Loucy (cell line): ENCODE results near the gene IRF2BPL.

ENCODE experiments used
- H2AFZ ChIP-seq: fragments of 200-600 bp; sonication (generic); 2 replicates; pipeline ENCODE4 v1.6.0; 2016; ENCODE audit warnings: antibody characterized with exemption, mild to moderate bottlenecking, low read length, moderate library complexity
- H3F3A ChIP-seq: fragments of 200-600 bp; 2 replicates; pipeline ENCODE4 v1.6.0; 2016; ENCODE audit warnings: antibody characterized with exemption, low read depth, mild to moderate bottlenecking
- H3K27me3 ChIP-seq: fragments of 200-600 bp; sonication (generic); 2 replicates; pipeline ENCODE4 v1.6.1; 2014; ENCODE audit warnings: low read length, mild to moderate bottlenecking; ENCODE audit not compliant: insufficient read depth, poor library complexity, severe bottlenecking
- H3K36me3 ChIP-seq: fragments of 200-600 bp; sonication (generic); 2 replicates; pipeline ENCODE4 v1.6.1; 2016; ENCODE audit warnings: low read length; ENCODE audit not compliant: insufficient read depth
- H3K4me1 ChIP-seq: fragments of 200-600 bp; sonication (generic); 2 replicates; pipeline ENCODE4 v1.5.1; 2014; ENCODE audit warnings: low read length, mild to moderate bottlenecking; ENCODE audit not compliant: insufficient read depth, poor library complexity, severe bottlenecking
- H3K4me2 ChIP-seq: fragments of 200-600 bp; sonication (generic); 2 replicates; pipeline ENCODE4 v1.6.0; 2014; ENCODE audit warnings: antibody characterized with exemption, low read length, low read depth, mild to moderate bottlenecking; ENCODE audit not compliant: poor library complexity, severe bottlenecking
- H3K4me3 ChIP-seq: fragments of 200-600 bp; sonication (generic); 2 replicates; pipeline ENCODE4 v1.5.1; 2014; ENCODE audit warnings: low read length, mild to moderate bottlenecking, mixed read lengths; ENCODE audit not compliant: poor library complexity, severe bottlenecking
- H3K79me2 ChIP-seq: fragments of 200-600 bp; sonication (generic); 2 replicates; pipeline ENCODE4 v1.6.1; 2014; ENCODE audit warnings: low read length; ENCODE audit not compliant: insufficient read depth
- H3K9ac ChIP-seq: fragments of 200-600 bp; sonication (generic); 2 replicates; pipeline ENCODE4 v1.6.0; 2014; ENCODE audit warnings: mild to moderate bottlenecking, low read depth, low read length, moderate library complexity; ENCODE audit not compliant: poor library complexity, severe bottlenecking
- H3K9me2 ChIP-seq: fragments of 200-600 bp; sonication (generic); replicated peaks from 2 replicates; pipeline ENCODE4 v1.6.1; 2016; ENCODE audit warnings: low read depth, low read length, mixed read lengths
- H3K9me3 ChIP-seq: fragments of 200-600 bp; sonication (generic); 2 replicates; pipeline ENCODE4 v1.6.1; 2014; ENCODE audit warnings: mild to moderate bottlenecking, antibody characterized with exemption, low read length, low read depth; ENCODE audit not compliant: insufficient read depth
- H4K20me1 ChIP-seq: fragments of 200-600 bp; sonication (generic); 2 replicates; pipeline ENCODE4 v1.6.0; 2014; ENCODE audit warnings: antibody characterized with exemption, low read length, mild to moderate bottlenecking; ENCODE audit not compliant: insufficient read depth, poor library complexity, severe bottlenecking
- EZH2phosphoT487 ChIP-seq: fragments of 200-600 bp; IDR thresholded peaks from 2 replicates; pipeline ENCODE4 v1.6.1; 2018; ENCODE audit warnings: antibody characterized with exemption, mild to moderate bottlenecking, moderate library complexity, borderline replicate concordance
- TF ChIP-seq, protein P1 (sequence below): fragments of 200-600 bp; sonication (generic); conservative IDR thresholded peaks from 2 replicates; pipeline ENCODE4 v1.5.1; 2014; ENCODE audit warnings: mild to moderate bottlenecking, antibody characterized with exemption, low read length

Gene IRF2BPL

GRCh38 chr14:77028384-77029231, at the start of gene IRF2BPL:
Gene IRF2BPL, minus strand, starts transcription at chr14:77028708. Its CDS starts 916 bp downstream, at chr14:77027792.
- peaks cover 47% of the 10 kb centered on the region for H3K79me2 ChIP-seq
- H3K4me2 ChIP-seq, result peak within 1 kb of the TSS; percentile 84
- H3K27me3 ChIP-seq, result no peaks in the 10 kb centered on the region
- H4K20me1 ChIP-seq, result peaks cover 33% of the 10 kb centered on the region
- H3F3A ChIP-seq, result peaks cover 19% of the 10 kb centered on the region
- peaks cover 56% of the 10 kb centered on the region for H3K4me1 ChIP-seq
- TF ChIP-seq, protein P1, sequence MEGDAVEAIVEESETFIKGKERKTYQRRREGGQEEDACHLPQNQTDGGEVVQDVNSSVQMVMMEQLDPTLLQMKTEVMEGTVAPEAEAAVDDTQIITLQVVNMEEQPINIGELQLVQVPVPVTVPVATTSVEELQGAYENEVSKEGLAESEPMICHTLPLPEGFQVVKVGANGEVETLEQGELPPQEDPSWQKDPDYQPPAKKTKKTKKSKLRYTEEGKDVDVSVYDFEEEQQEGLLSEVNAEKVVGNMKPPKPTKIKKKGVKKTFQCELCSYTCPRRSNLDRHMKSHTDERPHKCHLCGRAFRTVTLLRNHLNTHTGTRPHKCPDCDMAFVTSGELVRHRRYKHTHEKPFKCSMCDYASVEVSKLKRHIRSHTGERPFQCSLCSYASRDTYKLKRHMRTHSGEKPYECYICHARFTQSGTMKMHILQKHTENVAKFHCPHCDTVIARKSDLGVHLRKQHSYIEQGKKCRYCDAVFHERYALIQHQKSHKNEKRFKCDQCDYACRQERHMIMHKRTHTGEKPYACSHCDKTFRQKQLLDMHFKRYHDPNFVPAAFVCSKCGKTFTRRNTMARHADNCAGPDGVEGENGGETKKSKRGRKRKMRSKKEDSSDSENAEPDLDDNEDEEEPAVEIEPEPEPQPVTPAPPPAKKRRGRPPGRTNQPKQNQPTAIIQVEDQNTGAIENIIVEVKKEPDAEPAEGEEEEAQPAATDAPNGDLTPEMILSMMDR, result no peak
- TF ChIP-seq EZH2phosphoT487, result no peak
- H3K9ac ChIP-seq, result peak within 1 kb of the TSS; percentile 88
- H3K9me2 ChIP-seq, result no peaks in the 10 kb centered on the region
- peak within 1 kb of the TSS; percentile 86 for H3K4me3 ChIP-seq
- H3K9me3 ChIP-seq, result no peaks in the 10 kb centered on the region
- H2AFZ ChIP-seq, result peak within 1 kb of the TSS; percentile 57
- no peaks in the 10 kb centered on the region for H3K36me3 ChIP-seq

- no peaks in the 10 kb centered on the region for H3K27me3 ChIP-seq
- H2AFZ ChIP-seq, result no peak overlapping the region
- H3K4me1 ChIP-seq, result no peaks in the 10 kb centered on the region
- H3K9me3 ChIP-seq, result no peaks in the 10 kb centered on the region
- H3K4me3 ChIP-seq, result no peak overlapping the region
- TF ChIP-seq, protein P1, result 0 out of 2 replicates have a peak, but pooled peaks have one; percentile 12
- no peak for TF ChIP-seq EZH2phosphoT487
- H3K79me2 ChIP-seq, result no peaks in the 10 kb centered on the region
- no peaks in the 10 kb centered on the region for H3K9me2 ChIP-seq
- no peaks in the 10 kb centered on the region for H3K36me3 ChIP-seq
- no peak overlapping the region for H3K9ac ChIP-seq
- no peaks in the 10 kb centered on the region for H3F3A ChIP-seq
- no peak overlapping the region for H3K4me2 ChIP-seq
- no peaks in the 10 kb centered on the region for H4K20me1 ChIP-seq
These were observed 48.5 kb upstream of the IRF2BPL start for GRCh38 chr14:77077040-77077439.

DNA sequence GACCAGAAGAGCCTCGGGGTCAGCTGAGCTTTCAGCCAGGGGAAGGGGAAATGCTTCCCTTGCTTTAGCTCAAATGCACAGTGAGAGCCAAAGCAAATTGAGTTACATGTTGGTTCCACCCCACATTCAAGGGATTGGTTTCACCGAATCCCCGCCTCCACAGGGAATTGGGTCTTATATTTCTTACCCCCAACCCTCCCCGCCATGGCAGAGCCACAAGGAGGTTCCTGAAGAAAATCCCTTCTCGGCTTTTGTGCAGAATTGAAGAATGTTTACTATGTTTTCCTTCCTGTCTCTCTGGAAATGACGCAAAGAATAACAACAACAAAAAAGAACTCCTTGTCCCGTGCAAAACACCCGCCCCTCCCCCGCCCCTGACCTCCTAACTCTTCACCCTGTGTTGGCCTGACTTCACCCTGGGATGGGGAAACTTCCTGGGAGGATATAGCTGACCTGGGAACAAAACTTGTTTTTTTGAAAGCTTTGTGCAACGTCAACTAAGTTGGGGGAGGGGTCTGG, 47.7 kb upstream of the IRF2BPL start:
- H3K4me3 ChIP-seq, result no peak overlapping the region
- no peaks in the 10 kb centered on the region for H3K9me2 ChIP-seq
- H4K20me1 ChIP-seq, result no peaks in the 10 kb centered on the region
- no peak for TF ChIP-seq EZH2phosphoT487
- TF ChIP-seq, protein P1, result no peak
- no peak overlapping the region for H3K9ac ChIP-seq
- H3F3A ChIP-seq, result no peaks in the 10 kb centered on the region
- no peaks in the 10 kb centered on the region for H3K27me3 ChIP-seq
- H2AFZ ChIP-seq, result no peak overlapping the region
- no peaks in the 10 kb centered on the region for H3K4me1 ChIP-seq
- H3K9me3 ChIP-seq, result no peaks in the 10 kb centered on the region
- no peak overlapping the region for H3K4me2 ChIP-seq
- no peaks in the 10 kb centered on the region for H3K36me3 ChIP-seq
- no peaks in the 10 kb centered on the region for H3K79me2 ChIP-seq
